Embryonic facial prominence (tissue), 1 donor: ENCODE measurements around the gene ABTB2.
"Not testable (repeated sequence)": the region's sequence is repeated elsewhere in the genome, so short reads cannot be mapped to it uniquely, and the experiment has no call there.

ENCODE experiments used
- DNase-seq: peaks from one replicate; pipeline ENCODE4 v3.0.0-alpha.2; 2016; ENCODE audit errors: extremely low spot score

Gene ABTB2

DNA sequence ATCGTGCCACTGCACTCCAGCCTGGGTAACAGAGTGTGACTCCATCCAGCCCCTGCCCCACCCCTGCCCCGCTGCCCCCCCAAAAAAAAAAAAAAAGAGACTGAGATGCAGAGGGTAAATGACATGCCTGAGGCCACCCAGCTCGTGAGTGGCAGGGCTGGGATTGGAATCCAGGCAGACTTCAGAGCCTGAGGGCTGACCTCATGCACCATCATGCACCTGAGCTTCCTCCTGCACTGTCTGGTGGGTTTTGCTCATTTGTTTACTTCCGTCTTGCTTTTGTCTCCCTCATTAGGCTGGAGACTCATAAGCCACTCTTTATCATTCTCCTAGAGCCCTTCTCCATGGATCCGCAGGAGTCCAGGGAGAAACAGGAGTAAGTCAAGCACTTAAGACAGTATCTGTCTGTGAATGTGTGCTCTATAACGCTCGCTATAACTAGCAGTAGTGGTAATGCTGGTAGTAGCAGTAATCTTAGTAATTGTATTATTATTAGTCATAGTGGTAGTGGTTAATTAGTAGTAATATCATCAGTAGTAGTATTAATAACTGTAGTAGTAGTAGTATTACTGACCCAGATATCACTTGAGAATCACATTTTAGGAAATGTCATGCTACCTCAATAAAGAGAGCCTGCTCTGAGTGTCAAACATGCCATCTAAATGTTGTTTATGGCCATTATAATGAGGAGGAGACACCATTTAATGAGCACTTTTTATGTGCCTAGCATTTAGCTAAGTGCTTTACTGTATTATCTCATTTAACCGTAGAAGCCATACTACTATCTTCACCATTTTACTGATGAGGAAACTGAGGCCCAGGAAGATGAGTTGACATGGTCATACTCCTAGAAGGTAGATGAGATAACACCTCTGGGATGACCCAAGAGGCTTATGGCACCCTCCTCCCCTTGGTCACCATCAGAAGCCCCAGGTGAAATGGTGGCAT is 167.3 kb downstream of the ABTB2 start:
- no peak for DNase-seq

DNA sequence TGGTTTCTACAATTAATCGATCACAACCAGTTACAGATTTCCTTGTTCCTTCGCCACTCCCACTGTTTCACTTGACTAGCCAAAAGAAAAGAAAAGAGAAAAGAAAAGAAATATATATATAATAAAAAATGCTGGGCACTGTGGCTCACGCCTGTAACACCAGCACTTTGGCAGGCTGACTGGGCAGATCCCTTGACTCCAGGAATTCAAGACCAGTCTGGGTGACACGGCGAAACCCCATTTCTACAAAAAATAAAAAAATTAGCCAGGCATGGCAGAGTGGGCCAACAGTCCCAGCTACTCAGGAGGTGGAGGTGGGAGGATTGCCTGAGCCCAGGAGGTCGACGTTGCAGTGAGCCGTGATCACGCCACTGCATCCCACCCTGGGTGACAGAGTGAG is 168.6 kb downstream of the ABTB2 start:
- no peak for DNase-seq

DNA sequence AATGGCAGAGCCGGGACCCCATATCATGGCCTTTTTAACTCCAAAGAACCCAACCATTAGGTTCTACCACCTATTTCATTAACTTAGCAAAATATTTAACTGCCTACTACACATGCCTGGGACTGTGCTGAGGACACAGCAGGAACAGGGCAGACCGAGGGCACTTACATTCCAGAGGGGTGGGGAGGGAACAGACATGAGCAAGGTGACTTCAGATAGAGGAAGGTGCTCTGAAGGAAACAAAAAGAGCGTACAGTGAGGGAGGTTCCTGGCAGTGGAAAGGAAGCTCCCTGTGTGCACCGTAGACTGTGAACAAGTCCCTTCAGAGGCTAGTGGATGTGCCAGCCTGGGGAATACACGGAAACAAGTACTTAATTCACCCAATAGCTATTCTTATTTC is 169.6 kb downstream of the ABTB2 start:
- DNase-seq: no peak

DNA sequence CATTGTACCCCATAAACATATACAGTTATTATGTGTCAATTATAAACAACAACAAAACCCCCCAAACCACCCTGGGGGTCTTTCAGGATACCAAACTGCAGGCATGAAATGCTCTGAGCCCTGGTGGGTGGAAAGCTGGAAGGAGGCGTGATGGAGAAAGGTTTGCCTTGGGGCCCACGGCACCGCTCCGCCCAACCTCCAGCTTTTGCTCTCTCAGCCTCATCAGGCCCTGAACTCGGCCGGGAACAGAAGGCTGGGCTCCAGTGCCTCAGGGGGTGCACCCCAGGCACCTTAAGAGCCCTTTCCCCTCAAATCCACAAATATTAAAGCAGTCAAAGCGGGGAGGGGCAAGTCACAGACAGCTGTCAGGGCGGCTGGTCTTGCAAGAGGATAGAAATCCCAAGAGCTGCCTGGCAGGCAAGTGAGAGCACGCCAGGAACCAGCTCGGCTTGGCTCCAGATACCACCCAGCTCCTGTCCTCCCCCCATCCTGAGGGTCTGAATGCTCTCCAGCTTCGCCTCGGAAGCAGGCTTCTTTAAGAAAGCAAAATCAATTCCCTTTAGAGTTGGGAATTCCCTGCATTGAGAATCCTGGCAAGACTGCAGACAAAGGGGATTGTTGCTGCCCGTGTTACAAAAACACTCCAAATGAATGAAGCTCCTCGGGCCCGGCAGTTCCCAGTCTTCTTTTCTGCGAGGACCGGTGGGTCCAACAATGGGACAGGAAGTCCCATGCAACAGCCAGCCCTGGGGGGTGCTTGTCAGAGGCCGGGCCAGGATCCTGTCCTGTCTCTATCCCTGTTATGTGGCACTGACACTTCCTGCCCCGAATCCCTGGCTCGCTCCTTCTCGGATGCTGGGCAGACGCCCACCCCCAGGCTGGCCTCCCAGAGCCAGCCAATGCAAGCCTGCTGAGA is 171.6 kb downstream of the ABTB2 start:
- no peak for DNase-seq

DNA sequence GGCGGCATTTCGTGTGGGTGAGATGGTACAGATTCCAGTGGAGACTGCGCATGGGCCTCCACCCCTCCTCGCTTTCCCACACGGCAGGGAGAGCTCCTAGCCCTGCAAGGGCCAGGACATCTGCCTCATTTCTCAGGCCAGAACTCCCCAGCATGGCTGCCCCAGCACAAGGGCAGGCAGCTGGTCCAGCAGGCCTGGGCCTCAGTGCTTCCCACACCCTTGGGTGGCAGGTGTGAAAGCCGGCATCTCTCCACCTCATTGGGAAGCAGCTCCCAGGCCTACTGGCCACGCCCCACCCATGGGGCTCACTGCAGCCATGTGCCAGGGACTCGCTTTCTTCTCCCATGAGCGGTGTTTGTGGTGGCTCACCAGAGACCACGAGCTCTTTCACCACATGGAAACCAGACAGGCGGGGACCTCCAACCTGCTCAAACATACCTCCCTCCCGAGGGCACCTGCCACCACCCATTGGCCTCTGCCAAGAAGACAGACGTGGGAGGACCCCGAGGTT is 173.2 kb downstream of the ABTB2 start:
- no peak for DNase-seq

DNA sequence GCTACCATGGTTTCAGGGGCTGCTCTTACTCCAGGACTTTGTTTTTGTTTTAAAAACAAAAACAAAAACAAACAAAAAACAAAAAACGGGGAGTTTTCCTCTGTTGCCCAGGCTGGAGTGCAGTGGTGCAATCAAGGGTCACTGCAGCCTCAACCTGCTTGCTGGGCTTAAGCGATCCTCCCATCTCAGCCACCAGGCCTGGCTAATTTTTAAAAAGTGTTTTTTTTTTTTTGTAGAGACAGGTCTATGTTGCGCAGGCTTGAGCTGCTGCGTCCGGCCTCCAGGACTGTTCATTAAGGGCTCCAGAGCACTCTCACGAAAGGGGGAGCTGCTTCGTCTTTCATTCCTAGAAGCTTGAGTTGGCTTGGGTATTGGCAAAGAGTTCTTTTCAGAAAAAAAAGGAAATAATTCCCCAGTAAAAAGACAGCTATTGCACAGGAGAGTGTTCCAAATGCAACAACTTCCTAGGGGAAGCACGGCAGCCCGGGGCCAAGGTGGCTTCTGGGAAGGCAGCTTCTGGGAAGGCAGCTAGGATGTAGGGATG is 173.9 kb downstream of the ABTB2 start:
- no peak for DNase-seq

DNA sequence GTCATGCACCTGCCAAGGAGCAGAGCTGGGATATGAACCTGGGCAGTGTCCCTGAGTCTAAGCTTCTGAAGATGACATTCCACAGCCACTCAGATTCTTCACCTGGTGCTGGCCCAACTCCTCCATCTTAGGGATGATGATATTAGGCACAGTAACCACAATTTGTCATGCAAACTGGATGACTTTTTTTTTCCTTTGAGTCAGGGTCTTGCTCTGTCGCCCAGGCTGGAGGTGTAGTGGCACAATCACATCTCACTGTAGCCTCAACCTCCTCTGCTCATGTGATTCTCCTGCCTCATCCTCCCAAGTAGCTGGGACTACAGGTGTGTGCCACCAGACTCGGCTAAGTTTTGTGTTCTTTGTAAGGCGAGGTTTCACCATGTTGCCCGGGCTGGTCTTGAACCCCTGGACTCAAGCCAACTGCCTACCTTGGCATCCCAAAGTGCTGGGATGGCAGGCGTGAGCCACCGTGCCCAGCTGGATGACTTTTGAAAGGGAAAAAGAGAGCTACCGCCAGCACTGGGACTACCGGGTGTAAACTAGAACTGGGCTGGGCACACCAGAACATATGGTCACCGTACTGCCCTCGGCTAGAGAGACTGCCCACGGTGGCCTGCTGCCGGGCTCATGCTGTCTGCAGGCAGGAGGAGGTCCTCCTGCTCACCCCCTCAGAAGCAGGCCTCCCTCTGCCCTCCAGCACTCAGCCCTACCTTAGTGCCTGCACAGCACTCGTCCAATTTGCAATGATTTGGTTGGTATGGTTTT is 174.7 kb downstream of the ABTB2 start:
- no peak for DNase-seq

DNA sequence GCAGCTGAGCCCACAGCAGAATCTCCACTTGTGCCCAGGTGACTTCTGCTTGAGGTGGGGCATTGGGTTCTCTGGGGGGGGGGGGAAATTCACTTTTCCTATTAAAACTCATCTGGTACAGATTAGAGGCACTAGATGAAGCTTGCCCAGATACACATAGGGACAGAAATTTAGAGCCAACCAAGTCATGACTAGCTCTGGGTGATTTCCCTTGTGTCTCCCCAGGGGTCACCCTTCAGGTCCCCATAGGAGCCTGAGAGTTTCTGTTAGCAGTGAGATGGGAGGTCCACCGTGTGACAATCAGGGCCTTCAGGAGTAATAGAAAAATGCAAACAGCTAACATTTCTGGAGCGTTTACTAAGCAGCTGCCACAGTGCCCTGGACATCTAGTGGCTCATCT is 175.4 kb downstream of the ABTB2 start:
- DNase-seq: no peak

DNA sequence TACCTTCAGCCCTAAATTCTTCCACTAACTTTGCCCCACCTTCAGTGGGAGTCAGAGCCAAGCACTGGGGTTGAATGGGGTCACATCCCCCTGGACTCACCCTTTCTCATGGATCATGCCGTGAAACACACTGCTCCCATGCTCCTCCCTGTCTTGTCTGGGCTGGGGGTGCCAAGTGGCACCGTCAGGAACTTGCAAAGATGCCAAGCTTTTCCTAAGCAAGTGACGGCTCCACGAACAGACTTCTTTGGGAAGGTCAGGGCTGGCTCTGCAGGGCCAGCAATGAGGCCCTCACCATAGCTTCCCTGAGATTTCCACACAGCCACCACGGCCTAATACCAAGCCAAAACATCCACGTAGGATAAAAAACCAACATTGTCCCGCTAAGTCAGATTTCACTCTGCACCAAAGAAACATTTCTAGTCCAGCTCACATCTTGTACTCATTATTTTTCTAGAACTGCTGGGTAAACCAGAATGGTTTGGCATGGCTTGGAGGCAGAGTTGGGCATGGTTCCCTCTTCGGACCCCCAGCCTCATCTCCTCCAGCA is 175.9 kb downstream of the ABTB2 start:
- DNase-seq: peak; percentile 34

DNA sequence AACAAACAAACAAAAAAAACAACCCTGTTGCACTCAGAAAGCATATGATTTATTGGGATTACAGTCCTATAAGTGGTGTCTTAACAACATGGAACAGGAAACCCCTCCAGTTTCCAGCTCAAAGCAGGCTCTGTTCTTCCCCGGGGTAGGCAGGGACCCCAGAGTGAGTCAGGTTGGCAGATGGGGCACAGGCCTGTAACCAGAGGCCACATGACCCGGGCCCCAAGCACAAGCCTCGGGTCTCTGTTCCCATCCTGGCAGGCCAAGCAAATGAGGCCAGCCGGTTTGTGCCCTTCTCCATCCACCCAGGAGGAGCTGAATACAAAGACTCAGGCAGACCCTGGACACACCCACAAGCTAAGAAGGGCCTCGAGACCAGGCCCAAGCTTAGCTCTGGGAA is 176.6 kb downstream of the ABTB2 start:
- no peak for DNase-seq

DNA sequence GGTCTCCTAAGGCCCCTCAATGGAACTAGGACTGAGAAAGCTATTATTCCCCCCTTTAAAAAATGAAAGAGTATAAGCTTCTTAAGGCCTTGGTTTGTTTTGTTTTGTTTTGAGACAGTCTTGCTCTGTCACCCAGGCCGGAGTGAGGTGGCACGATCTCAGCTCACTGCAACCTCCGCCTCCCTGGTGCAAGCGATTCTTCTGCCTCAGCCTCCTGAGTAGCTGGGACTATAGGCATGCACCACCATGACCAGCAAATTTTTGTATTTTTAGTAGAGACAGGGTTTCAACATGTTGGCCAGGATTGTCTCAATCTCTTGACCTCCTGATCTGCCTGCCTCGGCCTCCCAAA is 177.0 kb downstream of the ABTB2 start:
- DNase-seq: not testable (repeated sequence)

DNA sequence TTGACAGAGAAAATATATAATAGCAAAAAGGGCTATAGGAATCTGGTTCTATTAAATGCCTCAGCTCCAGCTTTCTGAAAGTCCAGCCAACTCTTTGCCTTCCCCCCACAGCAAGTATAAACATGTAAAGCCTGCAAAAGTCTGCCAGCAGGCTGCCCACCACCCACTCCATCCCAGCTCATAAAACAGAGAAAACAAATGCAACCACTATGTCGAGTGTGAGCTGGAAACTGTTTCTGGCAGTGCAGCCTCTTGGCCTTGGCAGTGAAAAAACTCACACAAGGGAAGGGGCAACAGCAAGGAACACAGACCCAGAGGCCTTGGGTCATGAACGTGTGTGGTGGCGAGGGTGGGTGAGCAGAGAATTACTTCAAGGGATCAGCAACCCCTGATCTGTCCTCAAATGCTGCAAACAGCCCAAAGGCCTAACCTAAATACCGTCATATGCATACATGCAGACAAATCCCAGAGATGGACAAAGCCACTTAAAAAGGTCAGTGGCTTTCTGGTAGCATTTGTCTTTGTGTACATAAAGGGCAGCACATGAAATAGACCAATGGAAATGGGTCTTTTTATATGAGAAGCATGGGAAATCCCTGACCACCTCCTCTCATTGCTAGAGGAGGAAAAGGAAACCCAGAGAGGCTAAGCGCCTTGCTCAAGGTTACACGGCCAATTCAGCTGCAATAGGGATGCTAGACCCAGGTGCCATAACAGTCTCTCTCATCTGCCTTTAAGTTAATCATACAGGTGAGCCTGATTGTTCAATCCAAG is 177.6 kb downstream of the ABTB2 start:
- no peak for DNase-seq

DNA sequence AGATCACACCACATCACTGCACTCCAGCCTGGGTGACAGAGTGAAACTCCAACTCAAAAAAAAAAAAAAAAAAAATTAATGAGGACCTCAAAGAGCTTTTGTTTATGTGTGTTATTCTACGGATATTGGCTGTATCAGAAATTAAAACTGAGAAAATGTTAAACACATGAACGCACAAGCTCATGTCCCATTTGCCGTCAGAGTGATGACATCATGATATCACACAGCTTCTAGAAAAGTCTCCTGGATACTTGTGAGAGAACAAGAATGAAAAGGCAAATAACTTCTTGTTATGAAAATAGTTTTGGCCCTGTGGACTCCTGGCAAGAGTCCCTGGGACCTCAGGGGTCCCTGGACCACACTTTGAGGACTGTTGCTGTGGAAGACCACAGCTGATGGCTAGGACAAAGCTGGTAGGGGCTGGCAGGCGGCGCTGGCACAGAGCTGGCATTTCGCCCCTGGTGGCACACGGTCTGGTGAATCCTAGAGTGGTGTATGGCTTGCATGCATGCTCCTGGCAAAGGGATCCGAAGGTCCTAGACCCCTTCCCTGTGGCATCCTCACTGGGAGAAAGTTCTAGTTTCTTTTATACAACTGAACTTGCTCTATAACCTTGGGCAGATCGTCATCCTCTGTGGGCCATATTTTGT is 178.7 kb downstream of the ABTB2 start:
- no peak for DNase-seq

DNA sequence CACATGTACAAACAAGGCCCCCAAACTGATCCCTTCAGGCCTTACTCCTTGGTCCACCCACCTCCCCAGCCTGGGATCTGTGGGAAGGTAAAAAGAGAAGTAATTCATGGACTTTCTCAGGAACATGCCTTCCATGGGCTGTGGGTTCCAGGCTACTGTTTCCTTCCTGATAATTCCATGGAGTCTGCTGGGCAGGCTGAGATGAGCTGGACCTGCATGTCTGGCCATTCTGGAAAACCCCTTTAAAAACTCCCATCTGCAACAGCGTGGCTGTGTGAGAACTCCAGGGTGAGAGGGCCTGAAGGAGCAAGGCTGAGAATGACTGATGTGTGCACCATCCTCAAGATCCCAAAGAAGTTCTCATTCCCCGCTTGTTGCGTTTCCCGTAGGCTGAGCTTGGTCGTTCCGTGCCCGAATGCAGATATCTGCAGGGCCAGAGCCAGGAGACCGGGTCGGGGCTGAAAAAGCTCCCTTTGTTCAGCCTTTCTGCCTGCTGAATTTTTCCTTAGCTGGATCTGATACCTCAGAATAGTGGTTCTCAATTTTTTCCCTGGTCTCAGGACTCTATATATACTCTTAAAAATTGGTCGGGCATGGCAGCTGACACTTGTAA is 179.5 kb downstream of the ABTB2 start:
- DNase-seq: no peak

DNA sequence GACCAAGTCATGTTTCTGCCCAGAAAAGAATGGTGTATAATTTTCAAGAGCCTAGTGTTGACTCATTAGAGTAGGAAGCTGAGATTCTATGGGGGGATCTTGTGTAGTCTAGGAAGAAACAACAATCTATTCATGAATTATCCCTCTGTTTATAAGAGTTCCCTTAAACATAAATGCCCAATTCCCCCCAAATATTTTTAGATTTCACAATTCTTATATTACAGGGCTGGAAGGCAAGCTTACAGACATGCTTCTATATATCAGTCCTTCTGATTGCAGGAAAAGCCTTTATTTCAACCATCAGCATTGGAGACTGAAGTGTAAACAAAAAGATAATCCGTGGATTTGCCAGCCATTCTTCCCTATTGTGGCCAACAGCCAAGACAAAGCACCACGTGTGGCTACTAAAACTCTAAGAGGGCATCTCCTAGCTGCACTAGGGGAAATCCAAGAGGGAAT is 181.0 kb downstream of the ABTB2 start:
- DNase-seq: no peak

DNA sequence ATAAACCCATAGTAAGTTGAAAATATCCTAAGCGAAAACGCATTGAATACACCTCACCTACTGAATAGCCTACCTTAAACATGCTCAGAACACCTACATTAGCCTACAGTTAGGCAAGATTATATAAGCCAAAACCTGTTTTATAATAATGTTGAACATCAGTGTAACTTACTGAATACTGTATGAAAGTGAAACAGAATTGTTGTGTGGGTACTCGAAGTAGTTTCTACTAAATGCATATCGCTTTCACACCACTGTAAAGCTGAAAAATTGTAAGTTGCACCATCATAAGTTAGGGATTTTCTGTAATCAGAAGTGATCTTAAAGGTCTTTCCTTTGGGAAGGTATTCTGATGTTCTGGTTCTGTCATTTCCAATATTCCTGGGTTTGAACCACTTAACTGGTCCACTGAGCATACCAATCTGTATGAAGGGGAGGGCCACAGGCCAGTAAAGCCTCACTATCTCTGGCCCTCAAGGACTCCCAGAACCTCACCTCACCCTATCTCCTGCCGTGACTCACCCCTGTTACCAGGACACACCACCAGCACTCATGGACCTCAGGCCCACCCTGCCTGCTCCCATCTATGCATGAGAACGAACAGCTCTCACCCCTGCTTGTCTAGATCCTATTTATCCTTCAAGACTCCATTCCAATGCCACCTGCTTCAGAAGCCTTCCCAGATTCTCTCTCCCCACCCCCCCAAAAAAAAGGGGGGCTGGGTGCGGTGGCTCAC is 182.4 kb downstream of the ABTB2 start:
- no peak for DNase-seq

DNA sequence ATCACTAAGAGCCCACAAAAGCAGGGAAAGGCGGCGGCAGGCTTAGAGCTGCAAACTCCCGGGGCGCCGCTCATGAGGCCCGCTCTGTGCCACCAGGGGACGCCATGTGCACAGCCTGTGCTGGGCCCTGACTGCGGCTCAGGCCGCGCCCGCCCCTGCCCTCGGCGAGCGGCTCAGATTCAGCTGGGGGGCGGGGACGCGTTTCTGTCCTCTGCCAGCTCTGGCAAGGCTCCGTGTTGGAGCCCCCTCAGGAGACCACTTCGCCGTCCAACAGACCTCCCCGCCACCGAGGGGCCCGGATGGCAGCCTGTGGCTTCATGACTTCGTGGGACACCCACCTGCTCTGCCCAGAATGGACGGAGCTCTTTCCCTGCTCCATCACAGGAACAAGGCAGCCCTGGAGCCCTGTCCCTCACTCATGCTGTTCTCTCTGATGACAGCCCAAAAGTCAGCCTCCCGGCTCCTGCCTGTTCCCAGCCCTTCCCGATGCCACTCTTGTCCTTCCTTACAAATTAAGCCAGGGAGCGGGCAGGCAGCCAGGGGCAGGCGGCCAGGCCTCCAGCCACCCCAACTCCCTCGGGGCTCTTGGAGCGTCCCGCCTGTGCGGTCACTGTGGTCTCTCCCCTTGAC is 183.3 kb downstream of the ABTB2 start:
- peak; percentile 63 for DNase-seq

DNA sequence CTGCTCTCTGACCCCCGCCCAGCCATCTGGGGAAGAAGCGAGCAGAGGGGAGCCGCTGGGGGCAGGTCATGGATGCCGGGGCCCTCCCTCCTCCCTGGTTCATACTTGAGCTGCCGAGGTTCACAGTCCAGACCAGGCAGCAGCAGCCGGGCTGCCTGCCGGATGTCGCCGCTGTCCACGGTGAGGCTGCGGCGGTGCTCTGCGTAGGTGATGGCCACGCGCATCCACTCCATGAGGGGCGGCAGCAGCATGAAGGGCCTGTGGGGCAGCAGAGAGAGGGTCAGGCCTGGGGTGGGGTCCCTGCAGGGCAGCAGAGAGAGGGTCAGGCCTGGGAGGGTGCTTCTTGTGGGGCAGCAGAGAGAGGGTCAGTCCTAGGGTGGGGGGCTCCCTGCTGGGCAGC is 184.8 kb downstream of the ABTB2 start:
- DNase-seq: no peak
